PFSK-1 (cell line): ENCODE results near the gene ACAP1.

Experiments used
- POLR2AphosphoS5 ChIP-seq: IDR thresholded peaks from 2 replicates; pipeline ENCODE4 v1.6.1; 2012; ENCODE audit warnings: low read depth, mild to moderate bottlenecking, control low read depth, low read length, moderate library complexity
- SIN3A ChIP-seq: IDR thresholded peaks from 2 replicates; pipeline ENCODE4 v1.6.1; 2012; ENCODE audit warnings: mild to moderate bottlenecking, low read length, moderate library complexity, borderline replicate concordance; ENCODE audit not compliant: insufficient read depth
- TAF1 ChIP-seq: IDR thresholded peaks from 2 replicates; pipeline ENCODE4 v1.6.1; 2012; ENCODE audit warnings: low read length, control low read depth, borderline replicate concordance; ENCODE audit not compliant: insufficient read depth

- TF ChIP-seq POLR2AphosphoS5 (no peak), SIN3A (no peak), TAF1 (no peak)
Observed at GRCh38 chr17:7367083-7367482, 30.8 kb downstream of the ACAP1 start.
